MCF 10A (cell line): Measurements from ENCODE around the gene ITGAV. TPM values are rescaled to one million over a fixed set of nuclear protein-coding genes. Genes with fewer than 3 reads are reported as not detected.

ENCODE experiments used
- BruUV-seq: library from RNA; stranded (reverse); fragments of 400-500 nt; replicated peaks from 2 replicates; lab custom pipeline; 2021; lab: Mats Ljungman, UMichigan
- CTCF ChIA-PET: fragments of 300-600 bp; sonication (Branson Sonifier 250); formaldehyde crosslinking; extraction: SDS; loops from one replicate; lab custom pipeline; 2021; ENCODE audit warnings: antibody characterized with exemption, inconsistent platforms; lab: Yijun Ruan, JAX
- POLR2A ChIA-PET: fragments of 300-600, 350-650 bp; sonication (Branson Sonifier 250); formaldehyde crosslinking; extraction: SDS; loops from one replicate; lab custom pipeline; 2020; ENCODE audit warnings: antibody characterized with exemption, inconsistent platforms; lab: Yijun Ruan, JAX
- DNase-seq: peaks from one replicate; pipeline ENCODE4 v3.0.0-alpha.2; 2018; ENCODE audit not compliant: unreplicated experiment
- H3K27ac Mint-ChIP-seq: one replicate; pipeline ENCODE4 v1.8.0; 2022; ENCODE audit warnings: mild to moderate bottlenecking, low read depth, mixed read lengths; ENCODE audit not compliant: unreplicated experiment
- H3K27me3 Mint-ChIP-seq: one replicate; pipeline ENCODE4 v1.8.0; 2022; ENCODE audit warnings: mixed read lengths; ENCODE audit not compliant: insufficient read depth, unreplicated experiment
- H3K36me3 Mint-ChIP-seq: one replicate; pipeline ENCODE4 v1.8.0; 2022; ENCODE audit warnings: mild to moderate bottlenecking, moderate library complexity, mixed read lengths; ENCODE audit not compliant: insufficient read depth, unreplicated experiment
- H3K4me1 Mint-ChIP-seq: one replicate; pipeline ENCODE4 v1.8.0; 2022; ENCODE audit warnings: mixed read lengths; ENCODE audit not compliant: insufficient read depth, unreplicated experiment
- H3K4me3 Mint-ChIP-seq: one replicate; pipeline ENCODE4 v1.8.0; 2022; ENCODE audit warnings: mild to moderate bottlenecking, moderate library complexity, mixed read lengths; ENCODE audit not compliant: unreplicated experiment
- H3K9me3 Mint-ChIP-seq: one replicate; pipeline ENCODE4 v1.8.0; 2022; ENCODE audit warnings: mixed read lengths; ENCODE audit not compliant: unreplicated experiment
- CTCF ChIP-seq: fragments of 200-600 bp; IDR thresholded peaks from one replicate; pipeline ENCODE4 v1.8.0; 2022; ENCODE audit warnings: antibody characterized with exemption, mild to moderate bottlenecking; ENCODE audit not compliant: unreplicated experiment
- intact Hi-C: fragments of 100-400 bp; cut with micrococcal nuclease; formaldehyde crosslinking; loops from 2 replicates; pipeline ENCODE4 v1.14.1; 2022
- total RNA-seq: library from RNA; stranded (reverse); gene quantifications from 2 replicates; pipeline ENCODE4 v1.2.3, GENCODE V29; 2022

Gene ITGAV
- total RNA-seq, 1 experiment from 2014 or later, result 56.1 TPM

GRCh38 chr2:186699742-186700141 is 109.9 kb downstream of the ITGAV start:
- Mint-ChIP-seq H3K4me3 (no peak overlapping the region), H3K9me3 (no peaks in the 10 kb centered on the region), H3K27me3 (no peaks in the 10 kb centered on the region), H3K27ac (no peak overlapping the region), H3K4me1 (peaks cover 2% of the 10 kb centered on the region), H3K36me3 (no peaks in the 10 kb centered on the region)
- CTCF ChIA-PET, result no interaction called here
- intact Hi-C loops, result no loop called here
- DNase-seq, result no peak
- no TSS peak for BruUV-seq
- TF ChIP-seq CTCF, result no peak
- POLR2A ChIA-PET, result no interaction called here

- intact Hi-C loops, result no loop called here
- Mint-ChIP-seq H3K4me3 (no peak overlapping the region), H3K27me3 (no peaks in the 10 kb centered on the region), H3K36me3 (no peaks in the 10 kb centered on the region), H3K9me3 (no peaks in the 10 kb centered on the region), H3K4me1 (no peaks in the 10 kb centered on the region), H3K27ac (no peak overlapping the region)
- POLR2A ChIA-PET, result no interaction called here
- CTCF ChIA-PET, result interaction anchor here (0.5 to 0.8 kb wide), 3 partner anchors 15 to 1401 kb away, joined by 3 to 4 read pairs (median 4); no protein-coding TSS in a partner anchor
- no peak for DNase-seq
- no TSS peak for BruUV-seq
- TF ChIP-seq CTCF, result no peak
These were observed 112.2 kb downstream of the ITGAV start for GRCh38 chr2:186702006-186702405.

GRCh38 chr2:186702501-186702900 is 112.6 kb downstream of the ITGAV start:
- BruUV-seq, result no TSS peak
- TF ChIP-seq CTCF, result no peak
- Mint-ChIP-seq H3K4me3 (no peak overlapping the region), H3K27ac (no peak overlapping the region), H3K4me1 (no peaks in the 10 kb centered on the region), H3K9me3 (no peaks in the 10 kb centered on the region), H3K36me3 (no peaks in the 10 kb centered on the region), H3K27me3 (no peaks in the 10 kb centered on the region)
- intact Hi-C loops, result no loop called here
- ChIA-PET CTCF (interaction anchor here (0.8 kb wide), 1 partner anchor 15 kb away, joined by 4 read pairs; no protein-coding TSS in a partner anchor), POLR2A (no interaction called here)
- no peak for DNase-seq

- CTCF ChIA-PET, result no interaction called here
- BruUV-seq, result no TSS peak
- no peaks in the 10 kb centered on the region for H3K27me3 Mint-ChIP-seq
- no peak for DNase-seq
- intact Hi-C loops, result no loop called here
- H3K36me3 Mint-ChIP-seq, result no peaks in the 10 kb centered on the region
- no peaks in the 10 kb centered on the region for H3K4me1 Mint-ChIP-seq
- no peak overlapping the region for H3K4me3 Mint-ChIP-seq
- no peak overlapping the region for H3K27ac Mint-ChIP-seq
- POLR2A ChIA-PET, result no interaction called here
- H3K9me3 Mint-ChIP-seq, result no peaks in the 10 kb centered on the region
- TF ChIP-seq CTCF, result no peak
These were observed 115.0 kb downstream of the ITGAV start for GRCh38 chr2:186704897-186705296.
